HFF-Myc (cell line): ENCODE data around the gene FAM227B.
A peak's percentile ranks its signal among the peaks of the same experiment; 100 is the strongest.

ENCODE experiments used
- DNase-seq: peaks from one replicate; pipeline ENCODE4 v3.0.0-alpha.2; 2011; ENCODE audit warnings: low read depth; ENCODE audit errors: extremely low read depth
- H3K4me3 ChIP-seq: replicated peaks from 2 replicates; pipeline ENCODE4 v1.5.1; 2011; ENCODE audit warnings: low read depth, mild to moderate bottlenecking, control low read depth, low read length
- TF ChIP-seq, protein P1 (sequence below): IDR thresholded peaks from 2 replicates; pipeline ENCODE4 v1.5.1; 2012; ENCODE audit warnings: mild to moderate bottlenecking, low read depth, low read length, control low read depth; ENCODE audit errors: missing control alignments

The FAM227B gene

DNA sequence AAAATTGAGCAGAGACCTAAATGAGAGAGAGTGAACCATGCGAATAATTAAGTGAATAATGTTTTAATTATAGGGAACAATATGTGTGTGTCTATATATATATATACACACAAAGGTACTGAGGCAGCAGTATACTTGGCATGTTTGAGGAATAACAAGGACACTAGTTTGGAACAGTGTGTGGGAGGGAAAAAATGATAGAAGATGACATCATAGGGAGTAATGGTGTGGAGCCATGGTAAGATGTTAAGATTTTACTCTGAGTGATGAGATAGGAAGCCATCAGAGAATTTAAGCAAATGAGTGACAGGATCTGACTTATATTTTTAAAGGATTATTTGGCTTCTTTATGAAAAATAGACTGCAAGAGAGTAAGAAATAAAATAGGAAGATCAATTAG, 29.4 kb upstream of the FAM227B start:
- DNase-seq: no peak

DNA sequence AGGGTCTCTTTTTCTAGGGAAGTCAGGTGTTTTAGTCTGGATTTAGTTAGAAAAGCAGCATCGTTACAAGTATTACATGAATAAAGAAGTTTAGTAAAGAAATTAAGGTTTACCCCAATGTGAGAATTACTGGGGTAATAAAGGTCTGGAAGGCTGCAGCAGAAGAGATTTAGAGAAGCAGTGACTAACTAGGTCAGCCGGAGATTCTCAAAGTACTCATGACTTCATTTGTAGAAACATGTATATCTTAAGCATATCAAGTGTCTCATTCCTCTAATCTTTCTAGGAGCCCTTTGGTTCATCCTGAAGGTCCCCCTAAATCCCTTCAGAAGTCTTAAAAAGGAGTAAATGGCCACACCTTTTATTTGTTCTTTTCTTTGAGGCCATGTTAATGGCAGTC, 26.3 kb upstream of the FAM227B start:
- no peak for DNase-seq
- TF ChIP-seq, protein P1, sequence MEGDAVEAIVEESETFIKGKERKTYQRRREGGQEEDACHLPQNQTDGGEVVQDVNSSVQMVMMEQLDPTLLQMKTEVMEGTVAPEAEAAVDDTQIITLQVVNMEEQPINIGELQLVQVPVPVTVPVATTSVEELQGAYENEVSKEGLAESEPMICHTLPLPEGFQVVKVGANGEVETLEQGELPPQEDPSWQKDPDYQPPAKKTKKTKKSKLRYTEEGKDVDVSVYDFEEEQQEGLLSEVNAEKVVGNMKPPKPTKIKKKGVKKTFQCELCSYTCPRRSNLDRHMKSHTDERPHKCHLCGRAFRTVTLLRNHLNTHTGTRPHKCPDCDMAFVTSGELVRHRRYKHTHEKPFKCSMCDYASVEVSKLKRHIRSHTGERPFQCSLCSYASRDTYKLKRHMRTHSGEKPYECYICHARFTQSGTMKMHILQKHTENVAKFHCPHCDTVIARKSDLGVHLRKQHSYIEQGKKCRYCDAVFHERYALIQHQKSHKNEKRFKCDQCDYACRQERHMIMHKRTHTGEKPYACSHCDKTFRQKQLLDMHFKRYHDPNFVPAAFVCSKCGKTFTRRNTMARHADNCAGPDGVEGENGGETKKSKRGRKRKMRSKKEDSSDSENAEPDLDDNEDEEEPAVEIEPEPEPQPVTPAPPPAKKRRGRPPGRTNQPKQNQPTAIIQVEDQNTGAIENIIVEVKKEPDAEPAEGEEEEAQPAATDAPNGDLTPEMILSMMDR: no peak
- no peak overlapping the region for H3K4me3 ChIP-seq

More for the DNA sequence above, 29.4 kb upstream of the FAM227B start:
- TF ChIP-seq, protein P1: no peak
- no peak overlapping the region for H3K4me3 ChIP-seq

DNA sequence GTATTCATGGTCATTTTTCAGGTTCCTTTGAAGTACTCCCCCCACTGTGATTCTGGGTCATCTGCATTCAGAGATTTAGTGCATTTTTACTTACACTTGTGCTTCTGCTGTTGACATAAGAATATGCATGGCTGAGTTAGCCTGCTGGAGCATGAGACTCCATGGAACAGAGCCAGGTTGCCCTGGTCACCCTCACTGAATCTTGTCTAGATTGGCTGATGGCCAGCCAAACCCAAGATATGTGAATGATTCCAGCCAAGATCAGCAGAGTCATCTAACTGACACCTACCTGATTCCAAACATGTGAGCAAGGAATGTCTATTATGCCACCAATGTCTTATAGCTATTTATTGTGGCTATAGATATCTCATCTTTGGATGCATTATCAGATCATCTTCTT, 25.3 kb upstream of the FAM227B start:
- TF ChIP-seq, protein P1: no peak
- peak; percentile 21 for DNase-seq
- no peak overlapping the region for H3K4me3 ChIP-seq

DNA sequence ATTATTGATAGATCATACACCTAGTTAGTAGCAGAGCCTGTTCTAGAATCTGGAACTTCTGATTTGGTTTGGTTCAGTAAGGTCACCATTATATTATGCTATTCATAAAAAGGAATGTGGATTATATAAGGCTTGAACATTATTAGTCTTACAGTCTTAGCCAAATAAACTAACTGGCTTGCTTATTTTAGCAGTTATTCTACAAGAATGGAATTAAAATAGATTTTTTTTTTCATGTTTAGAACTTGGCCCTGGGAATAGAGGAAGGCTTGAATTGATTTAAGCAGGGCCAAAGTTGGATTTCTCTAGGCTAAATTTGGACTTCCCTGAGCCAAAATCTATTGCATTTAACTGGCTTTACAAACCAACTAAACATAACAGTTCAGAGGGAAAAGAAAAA, 24.7 kb upstream of the FAM227B start:
- DNase-seq: no peak
- H3K4me3 ChIP-seq: no peak overlapping the region
- TF ChIP-seq, protein P1: no peak

DNA sequence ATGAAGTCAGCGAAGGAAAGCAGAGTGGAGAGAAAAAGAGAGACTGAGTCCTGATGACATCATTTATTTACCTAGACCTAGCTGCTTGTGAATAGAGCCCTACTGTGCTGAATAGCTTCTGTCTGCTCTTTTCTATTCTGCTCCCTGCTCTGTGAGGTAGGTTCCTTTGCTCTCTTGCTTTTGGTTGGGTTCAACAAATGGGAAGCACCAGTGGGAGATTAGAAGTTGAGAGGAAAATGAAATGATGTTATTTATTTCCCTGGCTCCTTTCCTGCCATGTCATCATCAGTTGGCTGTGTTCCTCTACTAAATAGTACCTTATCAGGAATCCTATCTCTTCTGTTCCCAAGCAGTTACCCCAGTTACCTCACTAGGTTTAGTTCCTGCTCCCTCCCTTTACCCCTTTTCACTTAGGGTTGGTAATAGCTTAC, 23.8 kb upstream of the FAM227B start:
- H3K4me3 ChIP-seq: no peak overlapping the region
- TF ChIP-seq, protein P1: no peak
- no peak for DNase-seq

DNA sequence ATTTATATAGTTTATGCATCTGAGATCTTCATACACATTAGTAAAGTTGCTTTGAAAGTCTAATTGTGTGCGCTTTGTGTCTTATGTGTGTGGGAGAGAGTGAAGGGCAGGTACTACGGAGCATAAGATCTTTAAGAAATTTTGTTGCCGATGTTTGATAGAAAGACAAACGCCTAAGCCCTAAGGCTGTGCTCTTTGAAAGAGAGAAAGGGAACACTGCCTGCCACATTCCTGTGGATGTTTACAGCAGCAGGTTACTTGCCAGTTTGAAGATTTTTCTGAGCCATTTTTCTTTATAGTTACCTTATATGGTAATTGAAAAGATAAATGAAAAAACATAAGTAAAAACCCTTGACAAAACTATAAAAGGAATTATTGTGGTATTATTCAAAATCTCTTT, 17.2 kb upstream of the FAM227B start:
- no peak overlapping the region for H3K4me3 ChIP-seq
- no peak for DNase-seq
- TF ChIP-seq, protein P1: no peak

DNA sequence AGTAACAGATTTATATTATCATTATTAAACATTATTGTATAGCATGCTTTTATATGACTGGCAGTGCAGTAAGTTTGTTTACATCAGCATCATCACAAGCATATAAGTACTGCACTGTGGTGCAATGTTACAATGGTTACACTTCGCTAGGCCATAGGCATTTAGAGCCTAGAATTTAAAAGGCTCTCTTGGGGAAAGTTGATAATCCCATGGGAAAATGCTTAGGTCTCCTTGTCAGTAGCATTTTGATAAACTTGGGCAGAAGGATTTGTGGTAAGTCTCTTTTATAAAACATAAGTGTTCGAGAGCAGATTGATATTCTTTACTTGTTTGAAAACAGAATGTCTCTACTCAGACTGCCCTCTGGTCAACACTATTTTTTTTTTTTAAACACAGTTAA, 7.8 kb upstream of the FAM227B start:
- no peak for DNase-seq
- H3K4me3 ChIP-seq: no peak overlapping the region
- TF ChIP-seq, protein P1: no peak
